ENCODE results near the gene PPP1R27.
A peak's percentile ranks its signal among the peaks of the same experiment; 100 is the strongest.

Gene PPP1R27

GRCh38 chr17:81858170-81858966 is 23.5 kb upstream of the PPP1R27 start:
- H3K4me3 ChIP-seq (ENCODE audit: low read length) = peak overlapping the region; percentile 79
- H3K36me3 ChIP-seq (ENCODE audit: insufficient read depth, low read length) = peaks cover 46% of the 10 kb centered on the region
- no peaks in the 10 kb centered on the region for H3K27me3 ChIP-seq (ENCODE audit: insufficient read depth, low read length)
- H2AFZ ChIP-seq (ENCODE audit: low read depth, low read length) = no peak overlapping the region
- no peaks in the 10 kb centered on the region for H3K9me3 ChIP-seq (ENCODE audit: low read length)
- peaks cover 15% of the 10 kb centered on the region for H3K4me1 ChIP-seq (ENCODE audit: insufficient read depth, low read length)

GRCh38 chr17:81854974-81855774 is 20.3 kb upstream of the PPP1R27 start:
- H3K36me3 ChIP-seq (ENCODE audit: insufficient read depth, low read length) = peaks cover 62% of the 10 kb centered on the region
- no peaks in the 10 kb centered on the region for H3K9me3 ChIP-seq (ENCODE audit: low read length)
- H3K4me1 ChIP-seq (ENCODE audit: insufficient read depth, low read length) = peaks cover 13% of the 10 kb centered on the region
- no peak overlapping the region for H3K4me3 ChIP-seq (ENCODE audit: low read length)
- no peak overlapping the region for H2AFZ ChIP-seq (ENCODE audit: low read depth, low read length)
- H3K27me3 ChIP-seq (ENCODE audit: insufficient read depth, low read length) = no peaks in the 10 kb centered on the region

- no peaks in the 10 kb centered on the region for H3K9me3 ChIP-seq (ENCODE audit: low read length)
- H3K27me3 ChIP-seq (ENCODE audit: insufficient read depth, low read length) = no peaks in the 10 kb centered on the region
- H3K4me3 ChIP-seq (ENCODE audit: low read length) = no peak overlapping the region
- no peaks in the 10 kb centered on the region for H3K4me1 ChIP-seq (ENCODE audit: insufficient read depth, low read length)
- H2AFZ ChIP-seq (ENCODE audit: low read depth, low read length) = no peak overlapping the region
- H3K36me3 ChIP-seq (ENCODE audit: insufficient read depth, low read length) = peaks cover 54% of the 10 kb centered on the region
Measured at GRCh38 chr17:81852237-81852636, 17.4 kb upstream of the PPP1R27 start.

GRCh38 chr17:81851423-81851822 is 16.6 kb upstream of the PPP1R27 start:
- Histone ChIP-seq H2AFZ (ENCODE audit: low read depth, low read length) (no peak overlapping the region), H3K27me3 (ENCODE audit: insufficient read depth, low read length) (no peaks in the 10 kb centered on the region), H3K4me3 (ENCODE audit: low read length) (no peak overlapping the region), H3K4me1 (ENCODE audit: insufficient read depth, low read length) (no peaks in the 10 kb centered on the region), H3K9me3 (ENCODE audit: low read length) (no peaks in the 10 kb centered on the region), H3K36me3 (ENCODE audit: insufficient read depth, low read length) (peaks cover 62% of the 10 kb centered on the region)

- no peaks in the 10 kb centered on the region for H3K4me1 ChIP-seq (ENCODE audit: insufficient read depth, low read length)
- no peaks in the 10 kb centered on the region for H3K27me3 ChIP-seq (ENCODE audit: insufficient read depth, low read length)
- H3K36me3 ChIP-seq (ENCODE audit: insufficient read depth, low read length) = peaks cover 68% of the 10 kb centered on the region
- H2AFZ ChIP-seq (ENCODE audit: low read depth, low read length) = no peak overlapping the region
- no peaks in the 10 kb centered on the region for H3K9me3 ChIP-seq (ENCODE audit: low read length)
- H3K4me3 ChIP-seq (ENCODE audit: low read length) = no peak overlapping the region
Measured at GRCh38 chr17:81849457-81849856, 14.6 kb upstream of the PPP1R27 start.

- Histone ChIP-seq H2AFZ (ENCODE audit: low read depth, low read length) (no peak overlapping the region), H3K4me3 (ENCODE audit: low read length) (no peak overlapping the region), H3K9me3 (ENCODE audit: low read length) (no peaks in the 10 kb centered on the region), H3K36me3 (ENCODE audit: insufficient read depth, low read length) (peaks cover 64% of the 10 kb centered on the region), H3K27me3 (ENCODE audit: insufficient read depth, low read length) (no peaks in the 10 kb centered on the region), H3K4me1 (ENCODE audit: insufficient read depth, low read length) (no peaks in the 10 kb centered on the region)
Measured at GRCh38 chr17:81846743-81847689, 12.2 kb upstream of the PPP1R27 start.

- no peak overlapping the region for H3K4me3 ChIP-seq (ENCODE audit: low read length)
- no peaks in the 10 kb centered on the region for H3K27me3 ChIP-seq (ENCODE audit: insufficient read depth, low read length)
- no peaks in the 10 kb centered on the region for H3K4me1 ChIP-seq (ENCODE audit: insufficient read depth, low read length)
- H3K9me3 ChIP-seq (ENCODE audit: low read length) = no peaks in the 10 kb centered on the region
- no peak overlapping the region for H2AFZ ChIP-seq (ENCODE audit: low read depth, low read length)
- H3K36me3 ChIP-seq (ENCODE audit: insufficient read depth, low read length) = peaks cover 55% of the 10 kb centered on the region
Measured at GRCh38 chr17:81845881-81846742, 11.3 kb upstream of the PPP1R27 start.

GRCh38 chr17:81845361-81845760 is 10.5 kb upstream of the PPP1R27 start:
- H3K9me3 ChIP-seq (ENCODE audit: low read length) = no peaks in the 10 kb centered on the region
- no peaks in the 10 kb centered on the region for H3K4me1 ChIP-seq (ENCODE audit: insufficient read depth, low read length)
- no peak overlapping the region for H2AFZ ChIP-seq (ENCODE audit: low read depth, low read length)
- H3K4me3 ChIP-seq (ENCODE audit: low read length) = no peak overlapping the region
- H3K36me3 ChIP-seq (ENCODE audit: insufficient read depth, low read length) = peaks cover 54% of the 10 kb centered on the region
- H3K27me3 ChIP-seq (ENCODE audit: insufficient read depth, low read length) = no peaks in the 10 kb centered on the region

- Histone ChIP-seq H2AFZ (ENCODE audit: low read depth, low read length) (no peak overlapping the region), H3K27me3 (ENCODE audit: insufficient read depth, low read length) (no peaks in the 10 kb centered on the region), H3K4me1 (ENCODE audit: insufficient read depth, low read length) (no peaks in the 10 kb centered on the region), H3K4me3 (ENCODE audit: low read length) (no peak overlapping the region), H3K9me3 (ENCODE audit: low read length) (no peaks in the 10 kb centered on the region), H3K36me3 (ENCODE audit: insufficient read depth, low read length) (peaks cover 54% of the 10 kb centered on the region)
Measured at GRCh38 chr17:81844887-81845286, 10.0 kb upstream of the PPP1R27 start.

- peaks cover 54% of the 10 kb centered on the region for H3K36me3 ChIP-seq (ENCODE audit: insufficient read depth, low read length)
- no peaks in the 10 kb centered on the region for H3K9me3 ChIP-seq (ENCODE audit: low read length)
- H3K4me1 ChIP-seq (ENCODE audit: insufficient read depth, low read length) = no peaks in the 10 kb centered on the region
- no peaks in the 10 kb centered on the region for H3K27me3 ChIP-seq (ENCODE audit: insufficient read depth, low read length)
- no peak overlapping the region for H3K4me3 ChIP-seq (ENCODE audit: low read length)
- H2AFZ ChIP-seq (ENCODE audit: low read depth, low read length) = no peak overlapping the region
Measured at GRCh38 chr17:81844327-81844851, 9.5 kb upstream of the PPP1R27 start.

GRCh38 chr17:81843713-81844326 is 9.0 kb upstream of the PPP1R27 start:
- Histone ChIP-seq H3K4me1 (ENCODE audit: insufficient read depth, low read length) (no peaks in the 10 kb centered on the region), H3K4me3 (ENCODE audit: low read length) (no peak overlapping the region), H3K9me3 (ENCODE audit: low read length) (no peaks in the 10 kb centered on the region), H2AFZ (ENCODE audit: low read depth, low read length) (no peak overlapping the region), H3K27me3 (ENCODE audit: insufficient read depth, low read length) (no peaks in the 10 kb centered on the region), H3K36me3 (ENCODE audit: insufficient read depth, low read length) (peaks cover 54% of the 10 kb centered on the region)

All from neuron (in vitro differentiated cells).